ENCODE data around the gene ARFGEF2.
"Not testable (repeated sequence)": the region's sequence is repeated elsewhere in the genome, so short reads cannot be mapped to it uniquely, and the experiment has no call there.

ARFGEF2 gene

DNA sequence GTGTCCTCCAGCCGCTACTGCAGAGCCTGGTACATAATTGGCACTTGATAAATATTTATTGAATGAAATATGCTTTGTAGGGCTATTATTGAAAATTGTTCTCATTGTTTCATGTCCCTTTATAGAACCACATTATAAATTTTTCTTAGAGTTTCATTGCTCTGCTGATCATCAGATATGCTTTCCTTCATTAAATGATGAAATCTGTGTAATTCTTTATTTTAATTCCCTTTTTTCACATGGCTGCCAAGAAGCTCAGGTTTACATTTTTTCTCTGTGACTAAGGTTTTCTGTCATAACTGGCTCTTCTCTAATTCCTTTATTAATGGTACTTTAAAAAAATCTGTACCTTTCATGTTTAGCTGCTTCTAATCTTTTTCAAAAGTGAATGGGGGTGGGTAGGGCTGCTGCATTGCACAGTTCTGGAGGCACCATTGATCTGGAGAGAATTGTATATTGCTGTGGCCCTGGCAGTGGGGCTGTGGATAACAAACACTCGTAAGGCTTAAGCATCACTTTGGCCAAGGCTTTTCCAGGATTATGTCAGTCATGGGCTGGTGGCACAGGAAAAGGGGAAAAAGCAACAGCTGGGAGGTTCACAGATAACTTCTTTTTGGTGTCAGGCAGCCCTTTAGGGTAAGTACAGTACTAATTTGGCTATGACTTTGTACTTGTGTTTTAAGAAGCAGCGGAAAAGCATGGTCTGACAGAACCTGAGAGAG, 43.8 kb downstream of the ARFGEF2 start:
- Mint-ChIP-seq H3K36me3 (ENCODE audit: low read depth) (peaks cover 26% of the 10 kb centered on the region), H3K9me3 (no peaks in the 10 kb centered on the region), H3K27me3 (ENCODE audit: low read depth) (no peaks in the 10 kb centered on the region), H3K4me3 (no peak overlapping the region), H3K27ac (no peak overlapping the region), H3K4me1 (ENCODE audit: low read depth) (peaks cover 2% of the 10 kb centered on the region)

DNA sequence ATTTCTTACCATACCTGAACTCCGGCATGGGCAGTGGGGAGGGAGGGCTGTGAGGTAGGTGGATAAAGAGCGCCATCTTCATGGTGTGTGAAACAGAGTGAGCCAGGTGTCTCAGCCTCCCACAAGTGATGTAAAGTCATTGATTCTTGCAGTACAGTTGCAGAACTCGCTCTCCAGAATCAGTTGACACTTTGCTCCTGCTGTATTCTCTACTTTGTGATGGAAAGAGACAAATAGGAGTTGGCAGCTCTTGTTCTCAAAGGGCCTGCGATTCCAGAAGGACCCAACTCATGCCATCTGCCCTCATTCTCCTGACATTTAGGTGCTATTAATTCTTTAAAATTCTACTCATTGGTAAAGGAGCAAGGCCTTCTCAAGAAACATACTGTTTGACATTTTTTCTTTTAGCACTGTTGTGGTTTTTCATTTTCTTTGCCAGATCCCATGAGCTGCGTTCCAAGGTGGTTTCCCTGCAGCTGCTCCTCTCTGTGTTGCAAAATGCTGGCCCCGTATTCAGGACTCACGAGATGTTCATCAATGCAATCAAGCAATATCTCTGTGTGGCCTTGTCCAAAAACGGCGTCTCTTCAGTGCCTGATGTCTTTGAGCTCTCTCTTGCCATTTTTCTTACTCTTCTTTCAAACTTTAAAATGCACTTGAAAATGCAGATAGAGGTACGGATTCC, 49.3 kb downstream of the ARFGEF2 start:
- no peak overlapping the region for H3K4me3 Mint-ChIP-seq
- H3K27ac Mint-ChIP-seq = no peak overlapping the region
- H3K36me3 Mint-ChIP-seq (ENCODE audit: low read depth) = peaks cover 27% of the 10 kb centered on the region
- H3K9me3 Mint-ChIP-seq = no peaks in the 10 kb centered on the region
- H3K27me3 Mint-ChIP-seq (ENCODE audit: low read depth) = no peaks in the 10 kb centered on the region
- no peaks in the 10 kb centered on the region for H3K4me1 Mint-ChIP-seq (ENCODE audit: low read depth)

DNA sequence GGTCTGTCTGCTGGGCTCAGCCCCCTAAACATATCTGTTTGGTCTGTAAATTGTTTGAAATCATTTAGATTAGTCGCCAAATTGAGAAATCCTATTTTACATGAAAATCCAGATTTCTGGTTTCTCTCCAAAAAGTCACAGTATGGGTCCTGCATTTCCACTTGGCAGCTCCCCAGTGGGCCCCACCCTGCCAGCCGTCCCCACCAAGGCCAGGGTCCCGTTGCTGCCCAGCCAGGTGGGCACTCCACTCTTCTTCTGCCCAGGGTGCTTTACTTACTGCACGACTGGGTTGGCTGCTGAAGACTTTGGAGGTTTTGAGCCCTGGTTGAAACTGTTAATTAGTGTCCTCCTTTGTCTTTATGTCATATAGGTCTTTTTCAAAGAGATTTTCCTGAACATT, 50.4 kb downstream of the ARFGEF2 start:
- Mint-ChIP-seq H3K27me3 (ENCODE audit: low read depth) (no peaks in the 10 kb centered on the region), H3K4me1 (ENCODE audit: low read depth) (no peaks in the 10 kb centered on the region), H3K9me3 (no peaks in the 10 kb centered on the region), H3K36me3 (ENCODE audit: low read depth) (peaks cover 28% of the 10 kb centered on the region), H3K4me3 (no peak overlapping the region), H3K27ac (no peak overlapping the region)

DNA sequence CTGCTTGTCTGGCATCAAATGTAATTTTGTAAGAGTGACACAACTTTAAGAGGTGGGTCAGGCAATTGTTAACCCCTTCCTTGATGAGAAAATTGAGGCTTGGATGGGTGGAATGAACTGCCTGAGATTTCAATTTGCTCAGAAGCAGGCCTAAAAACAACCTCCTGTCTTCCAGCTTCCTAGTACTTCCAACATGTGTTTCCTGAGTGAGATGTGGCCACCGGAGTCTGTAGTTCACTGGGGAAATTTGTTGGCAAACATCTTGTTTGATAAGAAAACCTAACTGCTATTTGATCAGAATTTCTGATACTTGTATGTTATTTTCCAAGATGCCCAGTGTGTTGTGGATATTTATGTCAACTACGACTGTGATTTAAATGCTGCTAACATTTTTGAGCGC, 51.3 kb downstream of the ARFGEF2 start:
- Mint-ChIP-seq H3K4me3 (no peak overlapping the region), H3K27me3 (ENCODE audit: low read depth) (no peaks in the 10 kb centered on the region), H3K4me1 (ENCODE audit: low read depth) (no peaks in the 10 kb centered on the region), H3K27ac (no peak overlapping the region), H3K9me3 (no peaks in the 10 kb centered on the region), H3K36me3 (ENCODE audit: low read depth) (peaks cover 33% of the 10 kb centered on the region)

DNA sequence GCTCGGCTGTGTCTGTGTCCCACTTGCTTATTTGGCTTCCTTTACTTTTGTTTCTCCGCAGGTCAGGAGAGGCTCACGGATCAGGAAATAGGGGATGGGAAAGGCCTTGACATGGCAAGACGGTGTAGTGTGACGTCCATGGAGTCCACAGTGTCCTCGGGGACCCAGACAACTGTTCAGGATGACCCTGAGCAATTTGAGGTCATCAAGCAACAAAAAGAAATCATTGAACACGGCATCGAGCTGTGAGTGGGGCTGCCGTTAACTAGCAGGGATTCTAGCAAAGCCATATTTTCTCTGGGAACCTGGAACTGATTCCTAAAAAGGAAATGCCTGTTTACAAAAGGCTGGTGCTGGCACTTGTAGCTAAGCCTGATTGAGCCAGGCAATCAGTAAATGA, 54.4 kb downstream of the ARFGEF2 start:
- H3K4me3 Mint-ChIP-seq = no peak overlapping the region
- H3K4me1 Mint-ChIP-seq (ENCODE audit: low read depth) = no peaks in the 10 kb centered on the region
- H3K27me3 Mint-ChIP-seq (ENCODE audit: low read depth) = no peaks in the 10 kb centered on the region
- no peak overlapping the region for H3K27ac Mint-ChIP-seq
- peaks cover 29% of the 10 kb centered on the region for H3K36me3 Mint-ChIP-seq (ENCODE audit: low read depth)
- no peaks in the 10 kb centered on the region for H3K9me3 Mint-ChIP-seq

DNA sequence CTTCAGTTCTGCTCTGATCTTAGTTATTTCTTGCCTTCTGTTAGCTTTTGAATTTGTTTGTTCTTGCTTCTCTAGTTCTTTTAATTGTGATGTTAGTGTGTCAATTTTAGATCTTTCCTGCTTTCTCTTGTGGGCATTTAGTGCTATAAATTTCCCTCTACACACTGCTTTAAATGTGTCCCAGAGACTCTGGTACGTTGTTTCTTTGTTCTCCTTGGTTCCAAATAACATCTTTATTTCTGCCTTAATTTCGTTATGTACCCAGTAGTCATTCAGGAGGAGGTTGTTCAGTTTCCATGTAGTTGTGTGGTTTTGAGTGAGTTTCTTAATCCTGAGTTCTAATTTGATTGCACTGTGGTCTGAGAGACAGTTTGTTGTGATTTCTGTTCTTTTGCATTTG, 58.5 kb downstream of the ARFGEF2 start:
- H3K4me1 Mint-ChIP-seq (ENCODE audit: low read depth); H3K27ac Mint-ChIP-seq; H3K27me3 Mint-ChIP-seq (ENCODE audit: low read depth); H3K9me3 Mint-ChIP-seq; H3K4me3 Mint-ChIP-seq: not testable (repeated sequence)
- peaks cover 41% of the 10 kb centered on the region for H3K36me3 Mint-ChIP-seq (ENCODE audit: low read depth)

DNA sequence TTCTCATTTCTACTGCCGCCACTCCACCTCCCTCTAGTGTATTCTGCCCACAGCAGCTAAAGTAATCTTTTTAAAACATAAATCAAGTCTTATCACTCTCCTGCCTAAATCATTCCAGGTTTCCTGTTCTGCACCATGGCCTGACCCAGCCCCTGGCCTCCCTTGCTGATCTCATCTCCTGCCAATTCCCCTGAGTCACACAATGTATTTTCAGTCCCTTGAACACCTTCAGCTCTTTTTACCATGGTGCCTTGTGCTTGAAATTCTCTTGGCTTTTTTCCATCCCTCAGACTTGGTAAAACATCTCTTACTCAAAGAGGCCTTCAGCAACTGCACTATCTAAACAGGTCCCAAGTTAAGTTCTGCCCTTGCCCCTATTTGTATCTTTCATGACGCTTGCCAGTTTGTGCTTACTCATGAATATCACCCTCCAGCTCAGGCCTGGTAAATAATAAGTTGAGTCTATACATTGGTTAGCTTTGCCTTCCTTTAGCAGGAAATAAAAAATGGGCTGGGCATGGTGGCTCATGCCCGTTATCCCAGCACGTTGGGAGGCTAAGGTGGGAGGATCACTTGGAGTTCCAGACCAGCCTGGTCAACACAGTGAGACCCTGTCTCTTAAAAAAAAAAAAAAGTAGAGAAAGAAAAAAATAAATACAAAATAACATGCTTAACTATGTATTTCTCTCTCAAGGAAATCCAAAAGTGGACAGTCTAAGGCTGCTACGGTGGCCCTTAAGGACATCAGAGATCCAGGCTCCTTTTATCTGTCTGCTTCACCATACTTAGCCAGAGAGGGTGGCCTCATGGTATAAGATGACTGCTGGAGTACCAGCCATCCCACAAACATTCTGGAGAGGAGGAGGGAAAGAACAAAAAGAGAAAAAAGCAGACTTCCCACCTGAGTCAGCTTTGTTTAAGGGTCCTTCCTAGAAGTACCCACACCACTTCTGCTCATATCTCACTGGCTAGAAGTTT, 62.2 kb downstream of the ARFGEF2 start:
- Mint-ChIP-seq H3K4me1 (ENCODE audit: low read depth) (no peaks in the 10 kb centered on the region), H3K27ac (no peak overlapping the region), H3K4me3 (no peak overlapping the region), H3K9me3 (no peaks in the 10 kb centered on the region), H3K36me3 (ENCODE audit: low read depth) (peaks cover 39% of the 10 kb centered on the region), H3K27me3 (ENCODE audit: low read depth) (no peaks in the 10 kb centered on the region)

DNA sequence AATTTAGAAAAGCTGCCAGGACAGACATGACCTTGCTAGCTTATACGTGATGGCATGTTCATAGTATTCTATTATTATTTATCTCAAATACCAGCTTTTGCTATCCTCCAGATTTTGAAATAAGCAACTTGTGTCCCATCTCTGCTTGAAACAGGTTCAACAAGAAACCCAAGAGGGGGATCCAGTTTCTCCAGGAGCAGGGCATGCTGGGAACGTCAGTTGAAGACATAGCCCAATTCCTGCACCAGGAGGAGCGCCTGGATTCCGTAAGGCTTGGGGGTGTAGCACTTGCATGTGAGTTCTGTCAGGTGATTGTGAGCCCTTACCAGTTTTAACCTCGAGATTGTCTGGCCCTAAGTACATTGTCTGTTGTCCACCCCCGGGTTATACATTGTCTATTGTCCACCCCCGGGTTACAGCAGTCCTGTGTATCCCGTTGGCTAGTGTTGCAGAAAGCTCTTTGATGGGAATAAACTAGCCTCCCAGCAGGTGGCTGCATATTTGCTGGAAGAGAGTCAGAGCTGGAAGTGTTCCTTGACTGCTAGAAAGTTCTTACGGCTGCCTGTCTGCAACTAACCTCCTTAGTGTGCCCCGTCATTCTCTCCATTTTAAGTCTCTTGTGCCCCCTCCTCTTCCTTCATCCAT, 63.2 kb downstream of the ARFGEF2 start:
- H3K27ac Mint-ChIP-seq = no peak overlapping the region
- no peak overlapping the region for H3K4me3 Mint-ChIP-seq
- H3K9me3 Mint-ChIP-seq = no peaks in the 10 kb centered on the region
- peaks cover 37% of the 10 kb centered on the region for H3K36me3 Mint-ChIP-seq (ENCODE audit: low read depth)
- no peaks in the 10 kb centered on the region for H3K27me3 Mint-ChIP-seq (ENCODE audit: low read depth)
- H3K4me1 Mint-ChIP-seq (ENCODE audit: low read depth) = no peaks in the 10 kb centered on the region

DNA sequence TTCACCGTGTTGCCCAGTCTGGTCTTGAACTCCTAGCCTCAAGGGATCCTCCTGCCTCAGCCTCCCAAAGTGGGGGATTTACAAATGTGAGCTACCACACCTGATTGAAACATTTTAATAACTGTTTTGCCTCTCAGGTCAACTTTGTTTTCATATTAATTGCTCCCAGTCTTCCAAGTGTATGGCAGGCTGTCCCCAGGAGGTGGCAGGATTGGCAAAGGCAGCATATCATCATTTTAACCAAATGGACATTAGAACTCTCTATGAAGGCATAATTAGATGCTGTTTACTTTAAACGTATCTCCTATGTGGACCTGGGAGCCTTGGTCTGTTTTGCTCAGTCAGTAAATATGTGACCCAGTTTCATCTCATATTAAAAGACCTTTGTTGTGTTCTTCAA, 65.4 kb downstream of the ARFGEF2 start:
- no peaks in the 10 kb centered on the region for H3K9me3 Mint-ChIP-seq
- H3K27me3 Mint-ChIP-seq (ENCODE audit: low read depth) = no peaks in the 10 kb centered on the region
- H3K36me3 Mint-ChIP-seq (ENCODE audit: low read depth) = peaks cover 38% of the 10 kb centered on the region
- H3K4me1 Mint-ChIP-seq (ENCODE audit: low read depth) = no peaks in the 10 kb centered on the region
- no peak overlapping the region for H3K27ac Mint-ChIP-seq
- H3K4me3 Mint-ChIP-seq = no peak overlapping the region

DNA sequence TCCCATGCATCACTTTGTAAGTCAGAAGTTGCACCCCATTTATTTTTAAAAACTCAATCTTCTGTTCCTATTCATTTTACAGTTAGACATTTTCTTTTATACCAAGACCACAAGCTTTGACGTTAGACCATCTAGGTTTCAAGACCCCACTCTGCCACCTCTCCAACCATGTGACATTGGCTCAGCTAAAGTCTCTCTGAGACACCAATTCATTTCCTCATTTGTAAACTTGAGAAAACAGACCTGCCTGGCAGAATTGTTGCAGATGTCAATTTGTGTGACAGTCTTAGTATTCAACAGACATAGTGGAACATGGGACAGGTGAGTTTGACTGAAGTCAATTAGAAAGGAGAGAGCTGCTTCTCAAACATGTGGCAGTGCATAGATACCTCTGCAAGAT, 69.0 kb downstream of the ARFGEF2 start:
- Mint-ChIP-seq H3K9me3 (no peaks in the 10 kb centered on the region), H3K4me3 (no peak overlapping the region), H3K4me1 (ENCODE audit: low read depth) (no peaks in the 10 kb centered on the region), H3K36me3 (ENCODE audit: low read depth) (peaks cover 28% of the 10 kb centered on the region), H3K27ac (no peak overlapping the region), H3K27me3 (ENCODE audit: low read depth) (no peaks in the 10 kb centered on the region)

DNA sequence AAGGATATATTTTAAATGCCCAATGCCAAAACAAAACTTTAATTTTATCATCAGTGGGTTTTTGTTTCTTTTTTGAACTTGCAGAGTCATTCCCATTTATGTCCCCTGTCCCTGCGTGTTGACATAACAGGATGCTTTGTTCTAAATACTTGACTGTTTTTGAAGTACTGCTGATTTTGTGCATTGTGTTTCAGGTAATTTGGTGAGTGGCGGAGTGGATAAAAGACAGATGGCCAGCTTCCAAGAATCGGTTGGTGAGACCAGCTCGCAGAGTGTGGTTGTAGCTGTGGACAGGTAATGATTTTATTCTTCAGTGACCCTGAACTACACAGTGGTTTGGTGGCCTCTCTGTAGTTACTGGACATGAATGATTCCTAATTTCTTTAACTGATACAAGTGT, 74.1 kb downstream of the ARFGEF2 start:
- Mint-ChIP-seq H3K4me1 (ENCODE audit: low read depth) (no peaks in the 10 kb centered on the region), H3K9me3 (no peaks in the 10 kb centered on the region), H3K27me3 (ENCODE audit: low read depth) (no peaks in the 10 kb centered on the region), H3K27ac (no peak overlapping the region), H3K4me3 (no peak overlapping the region), H3K36me3 (ENCODE audit: low read depth) (peaks cover 29% of the 10 kb centered on the region)

DNA sequence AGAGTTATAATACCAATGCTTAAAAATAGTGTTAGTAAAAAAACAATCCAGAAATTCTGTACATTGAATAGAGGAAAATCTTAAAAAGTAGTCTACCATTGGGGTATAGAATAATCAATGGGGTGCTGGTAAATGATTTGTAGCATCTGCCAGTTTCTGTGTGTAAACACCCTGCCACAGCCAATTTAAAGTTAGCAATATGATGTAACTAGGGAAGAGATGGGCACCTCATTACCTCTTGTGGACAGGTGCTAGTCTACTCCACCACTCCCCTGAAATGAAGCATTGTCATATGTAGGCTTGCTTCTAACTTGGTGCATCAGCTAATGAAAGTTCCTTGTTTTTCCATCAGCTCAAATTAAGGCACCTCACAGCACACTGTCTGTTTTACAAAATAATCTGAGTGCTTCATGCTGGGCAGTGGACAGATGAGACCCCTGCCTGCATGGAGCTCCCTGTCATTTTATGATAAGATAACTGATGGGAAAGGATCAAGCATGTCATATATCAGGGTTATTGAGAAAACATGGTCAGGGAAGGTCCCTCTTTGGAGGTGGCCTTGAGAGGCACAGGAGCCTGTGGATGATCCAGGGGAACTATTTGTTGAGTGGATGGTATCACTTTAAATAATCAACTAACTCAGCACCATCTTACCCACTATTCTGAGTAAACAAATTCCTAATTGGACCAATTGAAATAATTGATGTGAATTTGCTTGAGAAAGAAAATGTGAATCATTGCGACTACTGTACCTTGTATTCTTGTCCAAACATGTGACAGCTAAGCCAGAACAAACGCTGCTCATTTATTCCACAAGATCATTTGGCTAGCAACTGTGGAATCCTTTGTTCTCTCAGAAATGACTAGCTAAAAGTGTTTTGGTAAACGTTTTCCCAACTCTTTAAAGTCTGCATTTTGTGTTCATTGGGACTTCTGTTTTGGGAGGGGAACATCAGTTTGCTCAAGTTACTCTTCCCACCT, 78.7 kb downstream of the ARFGEF2 start:
- no peak overlapping the region for H3K4me3 Mint-ChIP-seq
- H3K27ac Mint-ChIP-seq = no peak overlapping the region
- no peaks in the 10 kb centered on the region for H3K9me3 Mint-ChIP-seq
- no peaks in the 10 kb centered on the region for H3K4me1 Mint-ChIP-seq (ENCODE audit: low read depth)
- no peaks in the 10 kb centered on the region for H3K27me3 Mint-ChIP-seq (ENCODE audit: low read depth)
- peaks cover 26% of the 10 kb centered on the region for H3K36me3 Mint-ChIP-seq (ENCODE audit: low read depth)

DNA sequence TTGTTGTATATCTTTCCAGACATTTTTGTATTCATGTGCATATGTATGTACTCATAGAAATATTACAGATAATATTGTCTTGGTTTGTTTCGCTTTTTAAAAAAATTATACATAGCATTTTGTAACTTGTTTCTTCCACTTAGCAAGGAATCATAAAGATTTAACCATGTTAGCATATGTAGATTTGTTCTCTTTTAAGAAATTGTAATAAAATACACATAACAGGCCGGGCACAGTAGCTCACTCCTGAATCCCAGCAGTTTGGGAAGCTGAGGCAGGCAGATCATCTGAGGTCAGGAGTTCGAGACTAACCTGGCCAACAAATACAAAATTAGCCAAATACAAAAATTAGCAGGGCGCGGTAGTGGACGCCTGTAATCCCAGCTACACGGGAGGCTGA, 80.2 kb downstream of the ARFGEF2 start:
- Mint-ChIP-seq H3K4me3 (no peak overlapping the region), H3K27me3 (ENCODE audit: low read depth) (no peaks in the 10 kb centered on the region), H3K4me1 (ENCODE audit: low read depth) (no peaks in the 10 kb centered on the region), H3K36me3 (ENCODE audit: low read depth) (peaks cover 26% of the 10 kb centered on the region), H3K27ac (no peak overlapping the region), H3K9me3 (no peaks in the 10 kb centered on the region)

Data from T-helper 1 cell treated with Interleukin-12 subunit alpha and Interleukin-12 subunit beta and Interleukin-4 antibody, amounts not matched to agents 30 μg/mL and 1 μg/mL, for 36 hours (primary cell).